ENCODE data around the gene EWSR1. TPM values are rescaled to one million over a fixed set of nuclear protein-coding genes. Genes with fewer than 3 reads are reported as not detected.
"Not testable (repeated sequence)": the region's sequence is repeated elsewhere in the genome, so short reads cannot be mapped to it uniquely, and the experiment has no call there.

EWSR1 gene
- total RNA-seq, 4 donors from 2014 or later, result 183 to 203 (median 198) TPM

DNA sequence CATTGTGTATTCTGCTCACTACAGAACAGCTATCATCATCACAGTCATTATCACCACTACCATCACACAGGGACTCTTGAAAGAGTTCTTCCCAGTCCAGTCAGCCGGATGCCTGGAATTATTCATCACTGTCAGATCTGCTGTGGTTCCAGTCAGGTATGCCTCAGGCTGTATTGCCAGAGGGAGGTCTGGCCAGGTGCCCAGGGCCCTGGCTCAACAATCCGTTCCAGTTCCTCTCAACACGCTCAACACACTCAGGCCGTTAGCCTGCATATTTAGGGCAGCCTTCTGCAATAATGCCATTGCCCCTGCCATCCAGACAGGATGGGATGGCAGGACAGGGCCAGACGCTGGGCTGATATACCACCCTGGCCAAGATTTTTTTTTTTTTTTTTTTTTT is 76.1 kb downstream of the EWSR1 start:
- peak overlapping the region; percentile 57 to 80 (median 66) for H3K27ac ChIP-seq (replicated peaks in 1 of 4)
- H3K9me3 ChIP-seq, result no peaks in the 10 kb centered on the region
- 13% methylated on average over 5 of the region's 5 CpGs for WGBS
- no peaks in the 10 kb centered on the region for H3K27me3 ChIP-seq
- TF ChIP-seq POLR2AphosphoS5 (IDR thresholded peaks at IDR 0.05) (peak; percentile 70 to 74), EP300 (IDR thresholded peaks at IDR 0.05) (peak; percentile 47), POLR2A (IDR thresholded peaks at IDR 0.05; ENCODE audit: low read depth) (no peak)
- TF ChIP-seq, protein P1, sequence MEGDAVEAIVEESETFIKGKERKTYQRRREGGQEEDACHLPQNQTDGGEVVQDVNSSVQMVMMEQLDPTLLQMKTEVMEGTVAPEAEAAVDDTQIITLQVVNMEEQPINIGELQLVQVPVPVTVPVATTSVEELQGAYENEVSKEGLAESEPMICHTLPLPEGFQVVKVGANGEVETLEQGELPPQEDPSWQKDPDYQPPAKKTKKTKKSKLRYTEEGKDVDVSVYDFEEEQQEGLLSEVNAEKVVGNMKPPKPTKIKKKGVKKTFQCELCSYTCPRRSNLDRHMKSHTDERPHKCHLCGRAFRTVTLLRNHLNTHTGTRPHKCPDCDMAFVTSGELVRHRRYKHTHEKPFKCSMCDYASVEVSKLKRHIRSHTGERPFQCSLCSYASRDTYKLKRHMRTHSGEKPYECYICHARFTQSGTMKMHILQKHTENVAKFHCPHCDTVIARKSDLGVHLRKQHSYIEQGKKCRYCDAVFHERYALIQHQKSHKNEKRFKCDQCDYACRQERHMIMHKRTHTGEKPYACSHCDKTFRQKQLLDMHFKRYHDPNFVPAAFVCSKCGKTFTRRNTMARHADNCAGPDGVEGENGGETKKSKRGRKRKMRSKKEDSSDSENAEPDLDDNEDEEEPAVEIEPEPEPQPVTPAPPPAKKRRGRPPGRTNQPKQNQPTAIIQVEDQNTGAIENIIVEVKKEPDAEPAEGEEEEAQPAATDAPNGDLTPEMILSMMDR (IDR thresholded peaks at IDR 0.05), result no peak
- intact Hi-C loops (cut with DNase I), result no loop called here
- no peak overlapping the region for H3K4me3 ChIP-seq
- H3K4me1 ChIP-seq, result peaks cover 22 to 44% (median 35%) of the 10 kb centered on the region in 4 donors
- peak; percentile 93 for DNase-seq (ENCODE audit: extremely low spot score)
- peaks cover 33 to 92% (median 79%) of the 10 kb centered on the region in 4 donors for H3K36me3 ChIP-seq

DNA sequence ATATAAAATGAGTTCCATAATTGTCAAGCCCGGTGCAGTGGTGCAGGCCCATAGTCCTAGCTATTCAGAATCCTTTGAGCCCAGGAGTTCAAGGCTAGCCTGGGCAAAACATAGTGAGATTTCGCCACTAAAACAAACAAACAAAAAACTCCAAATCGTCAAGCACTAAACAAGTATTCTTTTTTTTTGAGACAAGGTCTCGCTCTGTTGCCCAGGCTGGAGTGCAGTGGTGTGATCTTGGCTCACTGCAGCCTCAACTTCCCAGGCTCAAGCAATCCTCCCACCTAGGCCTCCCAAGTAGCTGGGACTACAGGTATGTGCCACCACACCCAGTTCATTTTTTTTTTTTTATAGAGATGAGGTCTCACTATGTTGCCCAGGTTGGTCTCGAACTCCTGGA is 76.8 kb downstream of the EWSR1 start:
- H3K27me3 ChIP-seq; H3K9me3 ChIP-seq; DNase-seq (ENCODE audit: extremely low spot score); intact Hi-C loops (cut with DNase I); H3K4me3 ChIP-seq: not testable (repeated sequence)
- peaks cover 38 to 92% (median 80%) of the 10 kb centered on the region in 4 donors for H3K36me3 ChIP-seq
- 92% methylated on average over 5 of the region's 5 CpGs for WGBS
- peaks cover 22 to 44% (median 35%) of the 10 kb centered on the region in 4 donors for H3K4me1 ChIP-seq
- peak overlapping the region; percentile 57 to 80 (median 66) for H3K27ac ChIP-seq (replicated peaks in 1 of 4)

DNA sequence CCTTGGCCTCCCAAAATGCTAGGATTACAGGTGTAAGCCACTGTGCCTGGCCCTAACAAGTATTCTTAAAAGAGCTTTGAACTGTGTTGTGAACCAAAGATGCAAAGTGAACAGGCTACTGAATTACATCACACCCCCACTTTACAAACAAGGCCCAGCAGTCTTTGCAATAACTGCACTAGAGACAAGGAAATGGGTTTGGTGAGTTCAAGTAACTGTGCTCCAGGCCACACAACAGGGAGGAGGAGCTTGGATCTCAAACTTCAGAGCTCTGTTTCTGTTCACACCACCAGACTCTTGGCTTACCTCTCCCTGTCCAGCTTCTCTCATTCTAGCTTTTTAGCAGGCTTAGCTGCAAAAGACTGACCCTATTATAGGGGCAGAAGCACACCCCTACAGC is 77.9 kb downstream of the EWSR1 start:
- Histone ChIP-seq H3K4me3 (no peak overlapping the region), H3K9me3 (no peaks in the 10 kb centered on the region), H3K27ac (replicated peaks in 1 of 4) (peak overlapping the region in 2 of 4 donors; percentile 36 to 80), H3K27me3 (no peaks in the 10 kb centered on the region), H3K36me3 (peaks cover 37 to 92% (median 80%) of the 10 kb centered on the region in 4 donors), H3K4me1 (peaks cover 22 to 44% (median 35%) of the 10 kb centered on the region in 4 donors)
- TF ChIP-seq POLR2AphosphoS5 (IDR thresholded peaks at IDR 0.05), result no peak
- TF ChIP-seq, protein P1 (IDR thresholded peaks at IDR 0.05), result no peak
- TF ChIP-seq POLR2A (IDR thresholded peaks at IDR 0.05; ENCODE audit: low read depth), result no peak
- no peak for TF ChIP-seq EP300 (IDR thresholded peaks at IDR 0.05)
- no peak for DNase-seq (ENCODE audit: extremely low spot score)
- intact Hi-C loops (cut with DNase I), result no loop called here

DNA sequence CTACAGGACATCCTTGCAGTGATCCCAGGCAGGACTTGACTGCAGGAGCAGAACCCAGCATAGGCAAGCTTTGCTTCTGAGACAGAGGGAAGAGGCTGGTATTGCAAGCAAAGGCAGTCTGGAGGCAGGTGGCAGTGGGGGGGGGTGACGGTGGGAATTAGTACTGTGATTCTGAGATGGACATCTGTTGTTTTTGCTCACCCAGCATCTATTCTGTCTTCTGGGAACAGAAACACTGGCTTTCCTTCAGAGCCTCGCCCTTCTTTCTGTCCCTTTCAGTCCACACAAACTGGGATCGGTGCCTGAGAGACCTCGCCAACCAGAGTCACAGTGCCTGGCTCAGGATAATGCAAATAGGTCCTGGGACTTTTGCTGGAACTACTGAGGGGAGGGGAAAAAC is 78.6 kb downstream of the EWSR1 start:
- Histone ChIP-seq H3K9me3 (no peaks in the 10 kb centered on the region), H3K4me1 (peaks cover 22 to 44% (median 35%) of the 10 kb centered on the region in 4 donors), H3K27ac (replicated peaks in 1 of 4) (peak overlapping the region in 1 of 4 donors; percentile 2), H3K36me3 (peaks cover 37 to 92% (median 80%) of the 10 kb centered on the region in 4 donors), H3K27me3 (no peaks in the 10 kb centered on the region), H3K4me3 (no peak overlapping the region)
- DNase-seq (ENCODE audit: extremely low spot score), result no peak
- TF ChIP-seq POLR2AphosphoS5 (IDR thresholded peaks at IDR 0.05), result no peak
- no peak for TF ChIP-seq EP300 (IDR thresholded peaks at IDR 0.05)
- TF ChIP-seq, protein P1 (IDR thresholded peaks at IDR 0.05), result no peak
- TF ChIP-seq POLR2A (IDR thresholded peaks at IDR 0.05; ENCODE audit: low read depth), result no peak
- intact Hi-C loops (cut with DNase I), result no loop called here
- 80% methylated on average over 4 of the region's 4 CpGs for WGBS

DNA sequence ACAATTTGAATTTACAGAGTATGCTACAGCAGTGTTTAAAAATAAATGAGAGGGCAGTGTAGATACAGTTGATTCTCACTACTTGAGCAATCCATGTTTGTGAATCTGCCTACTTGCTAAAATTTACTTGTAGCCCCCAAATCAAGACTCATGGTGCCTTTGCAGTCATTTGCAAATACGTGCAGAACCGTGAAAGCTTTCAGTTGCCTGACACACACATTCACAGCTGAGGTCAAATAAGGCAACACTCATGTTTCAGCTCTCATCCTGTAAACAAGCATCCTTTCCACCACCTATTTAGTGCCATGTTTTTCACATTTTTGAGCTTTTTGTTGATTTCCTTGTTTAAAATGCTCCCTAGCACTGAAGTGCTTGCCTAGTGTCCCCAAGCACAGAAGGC is 80.0 kb downstream of the EWSR1 start:
- H3K27me3 ChIP-seq, result no peaks in the 10 kb centered on the region
- no peak overlapping the region for H3K4me3 ChIP-seq
- H3K9me3 ChIP-seq, result no peaks in the 10 kb centered on the region
- 74% methylated on average over 2 of the region's 2 CpGs for WGBS
- H3K4me1 ChIP-seq, result peaks cover 16 to 41% (median 31%) of the 10 kb centered on the region in 4 donors
- peaks cover 36 to 92% (median 83%) of the 10 kb centered on the region in 4 donors for H3K36me3 ChIP-seq
- TF ChIP-seq POLR2A (IDR thresholded peaks at IDR 0.05; ENCODE audit: low read depth), result no peak
- TF ChIP-seq, protein P1 (IDR thresholded peaks at IDR 0.05), result no peak
- no peak for TF ChIP-seq EP300 (IDR thresholded peaks at IDR 0.05)
- TF ChIP-seq POLR2AphosphoS5 (IDR thresholded peaks at IDR 0.05), result no peak
- no peak overlapping the region for H3K27ac ChIP-seq (replicated peaks in 1 of 4)
- no peak for DNase-seq (ENCODE audit: extremely low spot score)
- intact Hi-C loops (cut with DNase I), result no loop called here
